HepG2 (cell line): Measurements from ENCODE around the gene TMPRSS7. TPM values are rescaled to one million over a fixed set of nuclear protein-coding genes. Genes with fewer than 3 reads are reported as not detected.

Experiments
- FOXK2 ChIP-seq: fragments of 450-650 bp; IDR thresholded peaks from 2 replicates; pipeline ENCODE4 v1.6.1; 2016
- MEIS1 ChIP-seq: sonication (generic); formaldehyde crosslinking; IDR thresholded peaks from 2 replicates; pipeline ENCODE4 v1.9.0; 2021; ENCODE audit warnings: mild to moderate bottlenecking, missing genetic modification reagents, moderate library complexity, borderline replicate concordance
- MXI1 ChIP-seq: IDR thresholded peaks from 3 replicates; pipeline ENCODE4 v1.6.1; 2012; ENCODE audit warnings: low read depth, low read length, inconsistent platforms, borderline replicate concordance
- SMYD3 ChIP-seq: sonication (generic); formaldehyde crosslinking; IDR thresholded peaks from 2 replicates; pipeline ENCODE4 v1.8.1; 2023; ENCODE audit warnings: mild to moderate bottlenecking, missing genetic modification reagents
- ZNF7 ChIP-seq: IDR thresholded peaks from 2 replicates; pipeline ENCODE4 v1.6.1; 2016; ENCODE audit warnings: missing biosample characterization, missing genetic modification reagents
- polyA plus RNA-seq, 8 experiments: library from polyadenylated mRNA; depleted of rRNA in 3 of 8; stranded (reverse) in 7 of 8; unstranded in 1 of 8; fragments of >200 nt; fragmentation: Illumina TruSeq in 4 of 8; extraction: Trizol in 4 of 8; gene quantifications; 2 replicates each; pipeline versions ENCODE4 v1.2.1 to v1.2.3, GENCODE V29; 2011 to 2016; ENCODE audit warnings: low read depth in 4 of 8, missing spikeins in 1 of 8, mixed read lengths in 1 of 8; ENCODE audit not compliant: insufficient read depth in 1 of 8
- total RNA-seq, 5 experiments: library from RNA; depleted of rRNA; stranded (reverse); fragments of >200 nt; fragmentation: Illumina TruSeq; extraction: Trizol; gene quantifications; 2 replicates each; pipeline ENCODE4 v1.2.3, GENCODE V29; 2016; ENCODE audit warnings: low read depth in 1 of 5
- TF ChIP-seq, protein P1 (sequence below): sonication (generic); formaldehyde crosslinking; IDR thresholded peaks from 2 replicates; pipeline ENCODE4 v1.9.0; 2021; ENCODE audit warnings: missing genetic modification reagents, borderline replicate concordance
- TF ChIP-seq, protein P2 (sequence below): sonication (generic); formaldehyde crosslinking; IDR thresholded peaks from 2 replicates; pipeline ENCODE4 v1.8.0; 2022; ENCODE audit warnings: missing genetic modification reagents, mild to moderate bottlenecking, borderline replicate concordance
- TF ChIP-seq, protein P3 (sequence below): IDR thresholded peaks from 2 replicates; pipeline ENCODE4 v1.6.1; 2018; ENCODE audit warnings: missing genetic modification reagents, mild to moderate bottlenecking, missing compliant biosample characterization

Gene TMPRSS7
- total and polyA plus RNA-seq, 2 of the 13 experiments (the other 11 are each of a cell fraction or from before 2014, with no cell fraction given) = not detected

- TF ChIP-seq, protein P1, sequence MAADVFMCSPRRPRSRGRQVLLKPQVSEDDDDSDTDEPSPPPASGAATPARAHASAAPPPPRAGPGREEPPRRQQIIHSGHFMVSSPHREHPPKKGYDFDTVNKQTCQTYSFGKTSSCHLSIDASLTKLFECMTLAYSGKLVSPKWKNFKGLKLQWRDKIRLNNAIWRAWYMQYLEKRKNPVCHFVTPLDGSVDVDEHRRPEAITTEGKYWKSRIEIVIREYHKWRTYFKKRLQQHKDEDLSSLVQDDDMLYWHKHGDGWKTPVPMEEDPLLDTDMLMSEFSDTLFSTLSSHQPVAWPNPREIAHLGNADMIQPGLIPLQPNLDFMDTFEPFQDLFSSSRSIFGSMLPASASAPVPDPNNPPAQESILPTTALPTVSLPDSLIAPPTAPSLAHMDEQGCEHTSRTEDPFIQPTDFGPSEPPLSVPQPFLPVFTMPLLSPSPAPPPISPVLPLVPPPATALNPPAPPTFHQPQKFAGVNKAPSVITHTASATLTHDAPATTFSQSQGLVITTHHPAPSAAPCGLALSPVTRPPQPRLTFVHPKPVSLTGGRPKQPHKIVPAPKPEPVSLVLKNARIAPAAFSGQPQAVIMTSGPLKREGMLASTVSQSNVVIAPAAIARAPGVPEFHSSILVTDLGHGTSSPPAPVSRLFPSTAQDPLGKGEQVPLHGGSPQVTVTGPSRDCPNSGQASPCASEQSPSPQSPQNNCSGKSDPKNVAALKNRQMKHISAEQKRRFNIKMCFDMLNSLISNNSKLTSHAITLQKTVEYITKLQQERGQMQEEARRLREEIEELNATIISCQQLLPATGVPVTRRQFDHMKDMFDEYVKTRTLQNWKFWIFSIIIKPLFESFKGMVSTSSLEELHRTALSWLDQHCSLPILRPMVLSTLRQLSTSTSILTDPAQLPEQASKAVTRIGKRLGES (CRISPR knock-in tag) = no peak
- TF ChIP-seq ZNF7 (CRISPR knock-in tag) = no peak
- TF ChIP-seq FOXK2 = no peak
- no peak for TF ChIP-seq MEIS1
- no peak for TF ChIP-seq MXI1
- no peak for TF ChIP-seq SMYD3 (CRISPR knock-in tag)
- TF ChIP-seq, protein P2, sequence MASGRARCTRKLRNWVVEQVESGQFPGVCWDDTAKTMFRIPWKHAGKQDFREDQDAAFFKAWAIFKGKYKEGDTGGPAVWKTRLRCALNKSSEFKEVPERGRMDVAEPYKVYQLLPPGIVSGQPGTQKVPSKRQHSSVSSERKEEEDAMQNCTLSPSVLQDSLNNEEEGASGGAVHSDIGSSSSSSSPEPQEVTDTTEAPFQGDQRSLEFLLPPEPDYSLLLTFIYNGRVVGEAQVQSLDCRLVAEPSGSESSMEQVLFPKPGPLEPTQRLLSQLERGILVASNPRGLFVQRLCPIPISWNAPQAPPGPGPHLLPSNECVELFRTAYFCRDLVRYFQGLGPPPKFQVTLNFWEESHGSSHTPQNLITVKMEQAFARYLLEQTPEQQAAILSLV = no peak
- TF ChIP-seq, protein P3, sequence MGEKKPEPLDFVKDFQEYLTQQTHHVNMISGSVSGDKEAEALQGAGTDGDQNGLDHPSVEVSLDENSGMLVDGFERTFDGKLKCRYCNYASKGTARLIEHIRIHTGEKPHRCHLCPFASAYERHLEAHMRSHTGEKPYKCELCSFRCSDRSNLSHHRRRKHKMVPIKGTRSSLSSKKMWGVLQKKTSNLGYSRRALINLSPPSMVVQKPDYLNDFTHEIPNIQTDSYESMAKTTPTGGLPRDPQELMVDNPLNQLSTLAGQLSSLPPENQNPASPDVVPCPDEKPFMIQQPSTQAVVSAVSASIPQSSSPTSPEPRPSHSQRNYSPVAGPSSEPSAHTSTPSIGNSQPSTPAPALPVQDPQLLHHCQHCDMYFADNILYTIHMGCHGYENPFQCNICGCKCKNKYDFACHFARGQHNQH = no peak
Measured at GRCh38 chr3:112001526-112001925, 33.0 kb upstream of the TMPRSS7 start (continued).
